GM19455 (cell line): ENCODE measurements around the gene GRB10.
"Not testable (repeated sequence)": the region's sequence is repeated elsewhere in the genome, so short reads cannot be mapped to it uniquely, and the experiment has no call there.

Experiments
- ATAC-seq: cut with Tn5 transposase; IDR thresholded peaks from one replicate; pipeline ENCODE4 v1.9.1; 2021; ENCODE audit not compliant: unreplicated experiment

The GRB10 gene

DNA sequence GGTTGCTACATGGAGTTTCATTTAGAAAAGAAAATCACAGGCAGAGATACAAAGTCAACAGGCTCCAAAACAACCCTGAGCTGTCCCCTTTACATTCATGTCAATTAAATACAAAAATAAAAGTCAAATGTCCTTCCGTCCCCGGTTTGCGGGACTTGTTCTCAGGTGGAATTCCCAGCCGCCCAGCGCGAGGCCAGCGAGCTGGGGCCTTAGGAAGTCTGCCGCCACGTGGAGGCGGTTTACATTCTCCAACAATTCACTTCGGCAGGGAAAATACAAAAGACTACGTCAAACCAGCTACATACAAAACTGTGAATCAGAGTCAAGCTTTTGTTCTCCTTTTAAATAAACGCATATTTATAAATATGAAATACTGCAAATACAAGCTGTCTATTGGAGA lies 192.2 kb downstream of the GRB10 start:
- ATAC-seq: no peak

DNA sequence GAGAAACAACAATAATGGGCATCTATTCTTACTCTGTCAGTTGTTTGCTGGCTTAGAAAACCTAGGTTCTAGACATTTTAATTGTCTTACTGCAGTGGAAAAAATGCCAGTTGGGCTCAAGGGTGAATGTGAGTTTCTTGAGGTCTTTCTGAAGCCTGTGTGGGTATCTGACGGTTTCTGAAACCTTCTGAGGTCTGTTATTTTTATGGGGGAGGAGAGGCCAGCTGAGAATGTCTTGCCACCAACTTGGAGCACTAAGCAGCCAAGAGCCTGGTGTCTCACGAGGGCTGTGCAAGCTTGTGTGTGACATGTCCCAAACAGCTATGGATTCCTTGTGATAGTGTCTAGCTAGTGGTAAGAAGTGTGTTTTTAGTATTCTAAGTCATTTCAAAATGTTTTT lies 193.3 kb downstream of the GRB10 start:
- no peak for ATAC-seq

DNA sequence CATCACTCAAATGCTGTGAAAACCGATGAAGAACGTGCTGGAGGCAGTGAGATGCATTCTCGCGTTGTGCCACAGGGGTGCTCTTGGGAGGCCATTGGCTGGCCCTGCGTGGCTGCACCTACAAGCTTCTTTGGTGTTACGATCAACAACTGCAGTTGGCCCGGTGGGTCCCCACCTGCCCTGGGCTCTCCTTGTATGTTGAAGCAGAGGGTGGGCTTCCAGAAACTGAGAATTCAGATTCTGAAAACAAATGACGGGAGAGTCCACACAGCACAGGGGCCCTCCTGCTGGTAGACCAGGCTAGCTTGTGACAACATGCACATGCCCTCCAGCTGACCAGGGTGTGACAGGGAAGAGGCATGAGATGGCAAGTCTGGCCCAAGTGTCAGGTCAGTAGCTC lies 193.8 kb downstream of the GRB10 start:
- no peak for ATAC-seq

DNA sequence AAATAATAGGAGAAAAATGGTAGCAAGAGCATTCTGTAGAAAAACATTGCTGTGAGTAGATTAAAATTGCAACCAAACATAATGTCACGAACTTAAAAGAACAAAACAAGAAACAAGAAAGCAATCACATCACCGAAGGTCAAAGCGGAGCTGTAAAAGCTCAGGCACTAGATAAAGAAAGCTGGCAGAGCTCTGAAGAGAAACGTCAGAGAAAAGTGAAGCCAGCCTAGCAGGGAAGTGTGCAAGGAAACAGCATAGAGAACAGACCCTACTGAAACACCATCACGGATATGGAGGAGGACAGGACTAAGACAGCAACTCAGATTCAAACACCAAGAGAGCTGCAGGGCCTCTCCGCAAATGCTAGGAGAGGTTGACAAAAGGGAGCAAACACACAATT lies 195.0 kb downstream of the GRB10 start:
- ATAC-seq: no peak

DNA sequence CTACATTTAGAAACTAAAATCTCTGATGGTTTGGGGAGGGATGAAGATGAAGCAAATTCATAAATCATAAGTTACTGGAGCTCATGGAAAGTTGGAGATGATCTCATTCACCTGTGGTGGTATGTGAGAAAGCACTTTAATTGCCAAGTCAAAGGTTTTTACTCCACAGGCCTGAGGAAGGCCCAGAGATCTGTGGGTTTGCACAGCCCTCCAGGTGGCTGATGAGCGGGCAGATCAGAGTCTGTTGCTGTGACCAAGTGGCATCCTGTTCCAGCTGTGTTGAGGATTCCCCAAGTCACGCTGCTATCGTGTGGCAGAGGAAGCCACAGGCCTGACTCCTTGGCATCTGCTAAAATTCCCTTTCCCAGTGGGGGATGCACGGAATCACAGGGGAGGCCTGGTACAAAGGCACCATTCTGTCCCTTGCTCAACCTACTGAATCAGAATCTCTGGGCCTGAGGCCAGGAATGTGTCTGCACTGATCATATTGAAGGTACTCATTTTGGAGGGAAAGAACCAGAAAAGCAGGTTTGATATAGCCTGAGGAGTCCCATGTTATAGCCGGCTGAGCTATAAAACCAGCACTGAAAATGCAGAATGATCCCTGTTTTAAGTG lies 197.8 kb downstream of the GRB10 start:
- no peak for ATAC-seq

DNA sequence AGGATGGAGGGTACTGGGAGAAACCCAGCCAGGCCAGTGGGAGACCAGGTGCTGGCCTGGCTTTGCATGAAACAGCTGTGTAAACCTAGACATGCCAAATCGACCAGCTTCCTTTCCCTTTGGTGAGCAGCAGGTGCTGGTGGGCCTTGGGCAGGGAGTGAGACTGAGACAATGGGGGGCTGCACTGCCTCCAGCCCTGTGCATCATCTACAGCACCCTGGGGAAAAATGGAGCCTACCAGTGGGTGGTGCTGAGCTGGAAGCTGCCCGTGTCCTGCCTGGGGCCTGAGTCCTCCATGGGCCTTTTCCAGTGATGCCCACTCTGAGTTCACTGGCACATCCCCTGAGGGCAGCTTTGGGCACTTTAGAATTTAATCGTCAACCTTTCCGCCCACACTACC lies 198.3 kb downstream of the GRB10 start:
- no peak for ATAC-seq

DNA sequence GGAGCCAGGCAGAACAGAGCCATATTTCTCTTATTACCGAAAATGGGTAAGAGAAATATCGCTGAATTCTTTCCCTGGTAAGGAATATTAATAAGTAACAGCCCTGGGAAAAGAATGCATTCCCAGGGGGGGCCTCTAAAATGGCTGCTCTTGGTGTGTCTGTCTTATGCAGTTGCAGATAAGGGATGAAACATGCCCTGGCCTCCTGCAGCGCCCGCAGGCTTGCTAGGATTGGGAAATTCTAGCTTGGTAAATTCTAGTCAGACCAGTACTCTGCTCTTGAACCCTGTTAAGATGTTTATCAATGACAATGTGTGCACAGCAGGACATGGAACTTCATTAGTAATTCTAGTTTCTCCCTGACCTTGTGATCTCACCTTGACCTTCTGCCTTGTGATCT lies 199.4 kb downstream of the GRB10 start:
- not testable (repeated sequence) for ATAC-seq

DNA sequence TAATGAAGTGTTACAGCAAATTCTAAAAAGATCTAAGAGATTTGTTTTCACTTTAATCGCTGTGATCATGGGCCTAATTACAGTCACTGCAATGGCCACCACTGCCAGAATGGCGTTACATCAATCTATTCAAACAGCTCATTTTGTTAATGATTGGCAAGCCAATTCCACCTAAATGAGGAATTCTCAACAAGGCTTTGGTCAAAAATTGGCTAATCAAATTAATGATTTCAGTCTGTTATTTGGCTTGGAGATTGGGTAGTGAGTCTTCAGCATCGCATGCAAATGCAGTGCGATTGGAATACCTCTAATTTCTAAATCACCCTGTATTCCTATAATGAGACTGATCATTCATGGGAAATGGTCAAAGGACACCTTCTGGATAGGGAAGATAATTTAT lies 200.4 kb downstream of the GRB10 start:
- ATAC-seq: not testable (repeated sequence)

DNA sequence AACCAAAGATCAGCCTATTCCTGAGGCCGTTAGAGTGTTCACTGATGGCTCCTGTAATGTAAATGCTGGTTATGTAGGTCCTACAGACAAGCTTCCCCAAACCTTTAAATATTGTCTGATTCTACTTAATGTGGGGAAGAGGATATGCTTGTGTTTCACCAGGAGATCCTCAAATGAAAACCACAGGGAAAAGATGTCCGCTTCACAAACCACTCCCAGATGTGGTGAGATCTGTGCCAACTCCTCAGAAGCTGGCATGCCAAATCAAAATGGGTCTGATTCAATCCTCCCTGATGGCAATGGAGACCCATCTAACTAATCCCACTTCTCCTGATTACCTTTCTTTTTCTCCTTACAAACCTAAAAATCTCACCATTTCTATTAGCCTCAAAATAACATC lies 202.0 kb downstream of the GRB10 start:
- not testable (repeated sequence) for ATAC-seq

DNA sequence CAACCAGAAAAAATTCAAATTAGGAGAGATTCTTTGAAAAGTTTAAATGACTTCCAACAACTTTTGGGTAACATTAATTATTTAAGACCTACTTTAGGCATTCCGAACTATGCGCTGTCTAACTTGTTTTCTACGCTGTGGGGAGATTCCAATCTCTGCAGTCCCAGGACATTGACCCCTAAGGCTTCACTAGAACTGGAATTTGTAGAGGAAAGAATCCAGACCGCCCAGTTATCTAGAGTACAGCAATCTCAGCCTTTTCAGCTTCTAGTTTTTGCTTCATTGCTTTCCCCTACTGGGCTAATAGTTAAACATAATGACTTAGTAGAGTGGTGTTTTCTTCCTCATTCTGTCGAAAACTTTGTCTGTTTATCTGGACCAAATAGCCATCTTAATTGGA lies 202.6 kb downstream of the GRB10 start:
- ATAC-seq: no peak

DNA sequence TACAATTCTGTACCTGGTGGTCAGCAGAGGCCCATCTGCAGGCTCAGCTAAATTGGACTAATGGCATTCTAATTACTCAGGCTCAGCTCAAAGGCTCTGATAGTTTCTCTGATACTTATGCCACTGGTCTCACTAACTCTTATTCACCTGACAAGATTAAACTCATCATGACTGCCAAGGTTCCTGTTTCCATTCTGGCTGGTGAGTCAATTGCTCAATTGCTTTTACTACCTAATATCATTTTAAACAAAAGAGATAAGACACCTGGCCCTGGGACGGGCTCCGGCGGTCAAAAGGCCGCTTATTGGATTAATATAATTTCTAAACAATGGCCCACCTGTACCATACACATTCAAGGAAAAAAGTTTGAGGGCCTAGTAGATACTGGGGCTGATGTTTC lies 204.6 kb downstream of the GRB10 start:
- ATAC-seq: not testable (repeated sequence)

DNA sequence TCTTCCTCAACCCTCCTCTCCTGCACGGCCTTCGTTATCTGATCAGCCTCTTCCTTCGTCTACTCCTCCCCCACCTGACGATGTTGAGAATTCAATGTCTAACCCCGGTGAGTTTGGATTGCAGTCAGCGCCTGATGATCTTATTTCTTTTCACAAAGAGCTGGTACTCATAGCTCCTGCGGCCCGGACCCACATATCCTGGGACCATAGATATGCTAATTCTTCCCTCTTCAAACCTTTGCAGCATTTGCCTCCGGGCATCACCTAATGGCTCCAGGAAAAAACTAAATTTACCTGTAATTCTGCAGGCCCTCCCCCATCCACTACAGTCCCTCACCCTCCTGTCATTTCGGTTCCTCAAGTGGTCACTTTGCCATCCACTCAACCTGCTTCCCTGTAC lies 205.1 kb downstream of the GRB10 start:
- no peak for ATAC-seq

DNA sequence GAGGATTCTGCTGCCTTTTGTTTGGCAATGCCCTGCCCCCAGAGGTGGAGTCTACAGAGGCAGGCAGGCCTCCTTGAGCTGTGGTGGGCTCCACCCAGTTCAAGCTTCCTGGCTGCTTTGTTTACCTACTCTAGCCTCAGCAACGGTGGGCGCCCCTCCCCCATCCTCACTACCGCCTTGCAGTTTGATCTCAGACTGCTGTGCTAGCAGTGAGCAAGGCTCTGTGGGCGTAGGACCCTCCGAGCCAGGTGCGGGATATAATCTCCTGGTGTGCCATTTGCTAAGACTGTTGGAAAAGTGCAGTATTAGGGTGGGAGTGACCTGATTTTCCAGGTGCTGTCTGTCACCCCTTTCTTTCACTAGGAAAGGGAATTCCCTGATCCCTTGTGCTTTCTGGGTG lies 206.3 kb downstream of the GRB10 start:
- ATAC-seq: not testable (repeated sequence)

DNA sequence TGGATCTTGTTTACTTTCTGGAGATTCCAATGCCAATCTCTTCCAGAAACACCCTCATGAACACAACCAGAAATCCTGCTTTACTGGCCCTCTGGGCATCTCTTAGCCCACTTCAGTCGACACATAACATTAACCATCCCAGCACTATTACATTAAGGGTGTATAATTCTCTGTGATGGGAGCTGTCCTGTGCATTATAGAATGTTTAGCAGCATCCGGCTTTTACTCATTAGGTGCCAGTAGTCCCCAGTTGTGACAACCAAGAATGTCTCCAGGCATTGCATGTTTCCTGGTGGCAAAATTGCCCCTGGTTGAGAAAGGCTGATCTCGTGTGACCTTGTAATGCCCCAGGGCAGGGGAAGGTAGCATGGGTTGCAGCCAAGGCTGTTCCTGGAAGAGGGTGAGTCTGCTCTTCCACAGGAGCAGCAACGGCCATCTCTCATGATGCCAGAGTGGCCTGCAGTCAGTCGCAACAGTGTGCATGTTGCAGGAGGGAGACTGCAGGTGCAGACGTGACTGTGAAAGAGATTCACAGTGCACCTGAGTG lies 214.9 kb downstream of the GRB10 start:
- ATAC-seq: no peak

DNA sequence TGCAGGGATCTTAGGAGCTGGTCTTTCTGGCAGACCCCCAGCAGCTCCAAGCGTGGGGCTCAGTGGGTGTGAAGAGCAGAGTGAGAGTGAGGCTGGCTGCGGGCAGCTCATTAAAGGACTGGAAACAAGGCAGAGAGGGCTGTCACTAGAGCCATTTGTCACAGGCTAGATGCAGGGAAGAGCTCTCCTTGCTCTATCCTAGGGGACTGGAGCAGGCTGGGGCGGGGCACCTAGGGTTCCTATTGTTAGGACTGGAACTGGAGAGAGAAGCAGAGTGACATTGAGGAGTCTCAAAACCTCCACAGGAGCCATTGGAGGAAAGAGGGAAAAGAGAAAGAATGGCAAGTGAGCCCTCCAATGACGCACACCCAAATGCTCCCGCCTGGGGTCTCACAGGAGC lies 216.7 kb downstream of the GRB10 start:
- ATAC-seq: no peak

DNA sequence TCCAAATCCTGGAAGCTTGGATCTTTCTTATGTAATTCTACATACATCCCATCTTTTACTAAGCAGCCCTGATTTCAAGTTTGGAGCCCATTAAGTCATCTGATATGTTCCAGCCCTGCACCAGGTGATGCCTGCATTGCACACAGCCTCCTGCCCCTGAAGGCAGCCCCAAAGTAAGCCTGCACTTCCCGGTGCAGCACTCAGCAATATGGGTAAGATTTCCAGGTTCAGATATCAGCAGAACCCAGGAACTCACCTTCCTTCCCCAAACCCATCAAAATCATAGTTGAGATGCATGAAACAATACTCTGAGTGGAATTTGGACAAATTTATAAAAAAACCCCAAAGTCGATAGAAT lies 217.2 kb downstream of the GRB10 start:
- ATAC-seq: no peak

DNA sequence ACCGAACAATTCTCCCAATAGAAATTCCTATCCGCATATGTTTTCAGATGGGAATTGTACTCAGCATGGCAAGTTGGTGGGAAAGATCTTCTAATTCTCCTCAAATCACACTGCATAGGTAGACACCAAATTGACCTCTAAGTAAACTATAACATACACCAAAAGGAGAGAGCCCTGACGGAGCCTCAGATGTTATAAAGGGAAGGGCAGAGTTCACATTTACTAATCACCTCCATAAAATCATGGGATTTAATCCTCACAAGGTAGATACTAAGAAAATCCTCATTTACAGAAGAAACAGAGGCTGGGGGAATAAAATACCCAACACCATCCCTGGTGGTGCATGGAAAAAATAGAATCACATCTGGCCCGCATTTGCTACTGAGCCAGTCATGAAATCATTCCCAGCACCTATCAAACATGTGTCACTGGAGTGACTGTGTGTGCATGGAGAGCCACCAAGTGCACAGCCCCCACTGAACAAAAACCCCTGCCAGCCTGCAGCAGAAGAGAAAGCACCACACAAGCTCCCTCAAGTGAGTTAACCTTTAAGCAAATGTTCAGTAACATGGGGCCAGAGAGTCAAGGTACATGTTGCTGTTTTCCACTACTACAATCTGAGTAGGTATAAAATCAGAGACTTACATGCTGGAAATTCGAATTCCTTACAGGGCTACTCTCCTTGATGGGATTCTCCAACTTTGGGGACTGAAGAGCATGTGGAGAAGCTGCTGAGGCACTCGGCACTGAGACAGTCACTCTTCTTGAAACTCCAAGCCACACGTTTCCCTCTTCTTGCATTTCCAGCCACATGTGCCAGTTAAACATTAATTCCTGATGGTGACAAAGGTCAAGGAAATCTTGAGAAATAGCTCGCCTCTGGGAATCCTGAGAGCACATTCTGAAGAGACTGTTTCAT lies 217.8 kb downstream of the GRB10 start, which contains the start of gene DDC:
TSS of gene DDC (minus strand) at position 766 of the 919 bp plus-strand sequence. CDS start 21,320 bp downstream, outside the sequence.
- ATAC-seq: no peak

DNA sequence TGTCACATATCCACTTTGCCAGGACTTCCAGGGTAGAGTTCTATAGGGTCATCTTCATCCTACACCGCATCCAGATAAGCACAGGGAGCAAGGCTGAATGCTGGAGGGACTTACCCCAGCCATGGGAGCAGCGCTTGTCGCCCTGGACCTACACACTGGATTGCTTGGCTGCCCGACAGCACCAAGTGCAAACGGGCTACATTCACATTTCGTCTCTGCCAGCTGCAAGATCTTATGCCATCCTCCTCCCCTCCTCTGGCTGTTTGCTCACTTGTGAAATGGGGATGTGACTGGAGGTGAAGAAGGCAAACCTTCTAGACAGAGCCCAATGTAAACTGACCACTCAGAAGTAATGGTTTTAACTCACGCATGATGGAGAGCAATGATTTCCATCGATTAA lies 218.5 kb downstream of the GRB10 start:
- no peak for ATAC-seq

DNA sequence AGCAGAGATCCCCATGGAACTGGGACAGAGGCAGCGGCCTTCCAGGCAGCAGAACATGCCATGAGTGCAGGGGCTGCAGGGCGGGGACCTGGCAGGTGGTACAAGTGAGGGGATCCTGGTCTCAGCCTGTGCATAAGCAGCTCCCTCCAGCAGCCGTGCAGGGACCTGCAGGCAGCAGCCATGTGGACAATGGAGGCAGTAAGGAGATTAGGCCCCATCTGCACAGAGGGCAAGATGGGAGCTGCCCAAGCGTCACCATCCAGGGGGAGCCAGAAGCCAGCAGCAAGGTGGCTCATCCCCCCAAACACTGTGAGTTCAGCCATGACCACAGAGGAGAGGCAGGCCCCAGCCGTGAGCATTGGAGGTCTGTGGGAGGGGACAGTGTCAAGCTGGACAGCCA lies 220.6 kb downstream of the GRB10 start:
- ATAC-seq: no peak

DNA sequence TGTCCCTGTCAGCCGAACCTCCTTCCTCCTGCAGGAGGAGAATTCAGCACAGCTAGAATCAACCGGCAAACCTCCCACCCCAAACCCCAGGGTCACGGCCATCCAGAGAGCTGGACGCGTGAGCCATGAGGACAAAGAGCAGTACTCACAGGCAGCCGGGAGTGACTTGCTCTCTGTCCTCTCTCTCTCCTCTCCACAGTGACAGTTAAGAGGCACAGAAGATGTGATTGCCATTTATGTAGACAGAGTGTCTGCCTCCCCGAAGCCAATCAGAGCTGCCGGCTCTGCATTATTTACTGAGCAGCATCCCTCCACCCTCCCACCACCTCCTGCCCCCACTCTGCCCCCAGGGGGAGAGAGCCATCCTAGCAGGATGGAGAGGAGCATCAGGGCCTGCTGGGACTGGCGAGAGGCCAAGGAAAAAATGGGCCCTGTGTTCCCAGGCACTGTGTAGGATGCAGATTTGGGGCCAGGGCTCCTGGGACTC lies 221.8 kb downstream of the GRB10 start:
- no peak for ATAC-seq

DNA sequence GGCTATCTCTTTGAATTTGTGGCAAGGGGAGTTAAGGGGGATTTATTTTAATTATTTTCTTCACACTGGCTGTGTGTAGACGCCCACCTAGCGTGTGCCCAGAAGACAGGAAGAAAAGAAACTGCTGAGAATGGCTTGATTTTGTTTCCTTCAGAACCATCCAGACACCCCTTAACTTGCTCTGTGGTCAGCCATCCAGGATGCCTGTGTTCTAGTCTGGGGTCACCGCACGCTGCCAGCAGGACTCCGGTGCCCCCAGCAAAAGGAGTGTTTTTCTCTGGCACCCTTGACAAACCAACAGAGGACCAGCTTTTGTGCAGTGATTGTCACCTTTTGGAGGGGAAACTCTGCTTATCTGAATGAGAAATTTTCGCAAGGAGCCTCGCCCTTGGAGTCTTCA lies 222.8 kb downstream of the GRB10 start:
- no peak for ATAC-seq
